Activated naive CD8-positive, alpha-beta T cell treated with anti-CD3 and anti-CD28 coated beads, Interleukin-2, amount 10 ng/mL, durations not matched to agents 7 days and 5 days (primary cell): Measurements from ENCODE around the gene PRKCH. TPM values are rescaled to one million over a fixed set of nuclear protein-coding genes. Genes with fewer than 3 reads are reported as not detected.
A peak's percentile ranks its signal among the peaks of the same experiment; 100 is the strongest.
"Not testable (repeated sequence)": the region's sequence is repeated elsewhere in the genome, so short reads cannot be mapped to it uniquely, and the experiment has no call there.

Experiments used
- ATAC-seq: fragments of 150-1000 bp; cut with Tn5 transposase; one replicate; pipeline ENCODE4 v1.10.0; 2021; ENCODE audit warnings: low read depth, moderate library complexity
- POLR2A ChIA-PET: fragments of 350-600 bp; sonication (Branson Sonifier 250); formaldehyde crosslinking; loops from one replicate; lab custom pipeline; 2021; ENCODE audit warnings: antibody characterized with exemption; lab: Charles Lee
- DNase-seq: peaks from one replicate; pipeline ENCODE4 v3.0.0; 2021
- H3K27ac Mint-ChIP-seq: one replicate; pipeline ENCODE4 v1.8.0; 2022; ENCODE audit warnings: mild to moderate bottlenecking, mixed read lengths
- H3K27me3 Mint-ChIP-seq: one replicate; pipeline ENCODE4 v1.8.0; 2022; ENCODE audit warnings: mild to moderate bottlenecking, moderate library complexity, mixed read lengths
- H3K36me3 Mint-ChIP-seq: one replicate; pipeline ENCODE4 v1.8.0; 2021; ENCODE audit warnings: mild to moderate bottlenecking, mixed read lengths
- H3K4me1 Mint-ChIP-seq: one replicate; pipeline ENCODE4 v1.8.0; 2021; ENCODE audit warnings: mixed read lengths
- H3K4me3 Mint-ChIP-seq: one replicate; pipeline ENCODE4 v1.8.0; 2022; ENCODE audit warnings: mild to moderate bottlenecking, moderate library complexity, mixed read lengths
- H3K9me3 Mint-ChIP-seq: one replicate; pipeline ENCODE4 v1.8.0; 2021; ENCODE audit warnings: mixed read lengths
- total RNA-seq, 2 experiments: library from RNA; stranded (reverse); gene quantifications; one replicate each; pipeline ENCODE4 v1.2.3, GENCODE V29; 2021

Gene PRKCH
- total RNA-seq, 2 experiments from 2014 or later: 318 TPM

- peaks cover 86% of the 10 kb centered on the region for H3K4me1 Mint-ChIP-seq
- POLR2A ChIA-PET: interaction anchor here (0.6 kb wide), 1 partner anchor 178 kb away, joined by 3 read pairs; no protein-coding TSS in a partner anchor
- no peaks in the 10 kb centered on the region for H3K27me3 Mint-ChIP-seq
- peak overlapping the region; percentile 54 for H3K4me3 Mint-ChIP-seq
- no peaks in the 10 kb centered on the region for H3K9me3 Mint-ChIP-seq
- no peak for ATAC-seq
- peak overlapping the region; percentile 86 for H3K27ac Mint-ChIP-seq
- no peak for DNase-seq
- peaks cover 53% of the 10 kb centered on the region for H3K36me3 Mint-ChIP-seq
These were observed 207.2 kb downstream of the PRKCH start for GRCh38 chr14:61528591-61529021.

GRCh38 chr14:61529360-61529759 is 208.0 kb downstream of the PRKCH start:
- H3K27ac Mint-ChIP-seq: not testable (repeated sequence)

GRCh38 chr14:61530296-61530695 is 208.9 kb downstream of the PRKCH start:
- ATAC-seq (no peak), DNase-seq (no peak)
- Mint-ChIP-seq H3K27ac (peak overlapping the region; percentile 58), H3K9me3 (no peaks in the 10 kb centered on the region), H3K4me1 (peaks cover 83% of the 10 kb centered on the region), H3K4me3 (no peak overlapping the region), H3K27me3 (no peaks in the 10 kb centered on the region), H3K36me3 (peaks cover 66% of the 10 kb centered on the region)
- POLR2A ChIA-PET: no interaction called here

More at GRCh38 chr14:61529360-61529759, 208.0 kb downstream of the PRKCH start:
- DNase-seq, ATAC-seq, H3K9me3 Mint-ChIP-seq, H3K27me3 Mint-ChIP-seq, POLR2A ChIA-PET, H3K4me3 Mint-ChIP-seq: not testable (repeated sequence)
- peaks cover 86% of the 10 kb centered on the region for H3K4me1 Mint-ChIP-seq
- H3K36me3 Mint-ChIP-seq: peaks cover 58% of the 10 kb centered on the region

GRCh38 chr14:61530896-61531295 is 209.5 kb downstream of the PRKCH start:
- Mint-ChIP-seq H3K4me3 (no peak overlapping the region), H3K27ac (peak overlapping the region; percentile 58), H3K4me1 (peaks cover 81% of the 10 kb centered on the region), H3K36me3 (peaks cover 70% of the 10 kb centered on the region), H3K9me3 (no peaks in the 10 kb centered on the region), H3K27me3 (no peaks in the 10 kb centered on the region)
- ATAC-seq: no peak
- POLR2A ChIA-PET: no interaction called here
- DNase-seq: no peak

- H3K27me3 Mint-ChIP-seq: no peaks in the 10 kb centered on the region
- no peaks in the 10 kb centered on the region for H3K9me3 Mint-ChIP-seq
- H3K27ac Mint-ChIP-seq: no peak overlapping the region
- POLR2A ChIA-PET: no interaction called here
- peaks cover 79% of the 10 kb centered on the region for H3K4me1 Mint-ChIP-seq
- peaks cover 73% of the 10 kb centered on the region for H3K36me3 Mint-ChIP-seq
- DNase-seq (no peak), ATAC-seq (no peak)
- H3K4me3 Mint-ChIP-seq: no peak overlapping the region
These were observed 210.2 kb downstream of the PRKCH start for GRCh38 chr14:61531465-61532122.

GRCh38 chr14:61532123-61532505 is 210.7 kb downstream of the PRKCH start:
- Mint-ChIP-seq H3K27me3 (no peaks in the 10 kb centered on the region), H3K36me3 (peaks cover 75% of the 10 kb centered on the region)

GRCh38 chr14:61532763-61533162 is 211.4 kb downstream of the PRKCH start:
- Mint-ChIP-seq H3K36me3 (peaks cover 72% of the 10 kb centered on the region), H3K4me1 (peaks cover 77% of the 10 kb centered on the region), H3K27ac (no peak overlapping the region), H3K4me3 (no peak overlapping the region), H3K27me3 (no peaks in the 10 kb centered on the region), H3K9me3 (no peaks in the 10 kb centered on the region)
- ATAC-seq: no peak
- DNase-seq: no peak
- POLR2A ChIA-PET: interaction anchor here (1.1 to 1.2 kb wide), 2 partner anchors 162 to 229 kb away, joined by 4 read pairs; partner anchors contain the start of genes HIF1A and SNAPC1

More at GRCh38 chr14:61532123-61532505, 210.7 kb downstream of the PRKCH start:
- DNase-seq: no peak
- Mint-ChIP-seq H3K4me3 (no peak overlapping the region), H3K9me3 (no peaks in the 10 kb centered on the region), H3K27ac (no peak overlapping the region), H3K4me1 (peaks cover 78% of the 10 kb centered on the region)
- POLR2A ChIA-PET: interaction anchor here (1.2 kb wide), 1 partner anchor 230 kb away, joined by 4 read pairs; the partner anchor contains the start of gene SNAPC1
- no peak for ATAC-seq

- POLR2A ChIA-PET: interaction anchor here (1.1 kb wide), 1 partner anchor 161 kb away, joined by 4 read pairs; the partner anchor contains the start of gene HIF1A
- Mint-ChIP-seq H3K4me3 (no peak overlapping the region), H3K4me1 (peaks cover 77% of the 10 kb centered on the region), H3K27me3 (no peaks in the 10 kb centered on the region), H3K27ac (peak overlapping the region; percentile 69), H3K9me3 (no peaks in the 10 kb centered on the region), H3K36me3 (peaks cover 67% of the 10 kb centered on the region)
- DNase-seq (no peak), ATAC-seq (no peak)
These were observed 212.3 kb downstream of the PRKCH start for GRCh38 chr14:61533513-61534255.

- H3K27me3 Mint-ChIP-seq: no peaks in the 10 kb centered on the region
- peaks cover 77% of the 10 kb centered on the region for H3K4me1 Mint-ChIP-seq
- H3K4me3 Mint-ChIP-seq: no peak overlapping the region
- DNase-seq (no peak), ATAC-seq (no peak)
- POLR2A ChIA-PET: interaction anchor here (1.0 to 1.5 kb wide), 2 partner anchors 10 to 54 kb away, joined by 3 read pairs; no protein-coding TSS in a partner anchor
- no peaks in the 10 kb centered on the region for H3K9me3 Mint-ChIP-seq
- peaks cover 66% of the 10 kb centered on the region for H3K36me3 Mint-ChIP-seq
- no peak overlapping the region for H3K27ac Mint-ChIP-seq
These were observed 213.7 kb downstream of the PRKCH start for GRCh38 chr14:61535032-61535431.

GRCh38 chr14:61535458-61535857 is 214.1 kb downstream of the PRKCH start:
- POLR2A ChIA-PET: interaction anchor here (1.0 to 1.5 kb wide), 2 partner anchors 10 to 55 kb away, joined by 3 read pairs; no protein-coding TSS in a partner anchor
- H3K4me1 Mint-ChIP-seq: peaks cover 74% of the 10 kb centered on the region
- no peak for ATAC-seq
- no peak overlapping the region for H3K4me3 Mint-ChIP-seq
- H3K9me3 Mint-ChIP-seq: no peaks in the 10 kb centered on the region
- no peak overlapping the region for H3K27ac Mint-ChIP-seq
- H3K36me3 Mint-ChIP-seq: peaks cover 65% of the 10 kb centered on the region
- no peak for DNase-seq
- no peaks in the 10 kb centered on the region for H3K27me3 Mint-ChIP-seq

- H3K4me3 Mint-ChIP-seq: no peak overlapping the region
- DNase-seq: no peak
- no peaks in the 10 kb centered on the region for H3K27me3 Mint-ChIP-seq
- H3K36me3 Mint-ChIP-seq: peaks cover 72% of the 10 kb centered on the region
- peaks cover 65% of the 10 kb centered on the region for H3K4me1 Mint-ChIP-seq
- H3K9me3 Mint-ChIP-seq: no peaks in the 10 kb centered on the region
- H3K27ac Mint-ChIP-seq: peak overlapping the region; percentile 42
- POLR2A ChIA-PET: interaction anchor here (1.4 kb wide), 1 partner anchor 10 kb away, joined by 4 read pairs; no protein-coding TSS in a partner anchor
- ATAC-seq: no peak
These were observed 215.5 kb downstream of the PRKCH start for GRCh38 chr14:61536661-61537562.

GRCh38 chr14:61537563-61538463 is 216.4 kb downstream of the PRKCH start:
- peak overlapping the region; percentile 42 for H3K27ac Mint-ChIP-seq
- H3K9me3 Mint-ChIP-seq: no peaks in the 10 kb centered on the region
- POLR2A ChIA-PET: interaction anchor here (1.4 kb wide), 1 partner anchor 11 kb away, joined by 4 read pairs; no protein-coding TSS in a partner anchor
- ATAC-seq (no peak), DNase-seq (no peak)
- peaks cover 60% of the 10 kb centered on the region for H3K4me1 Mint-ChIP-seq
- H3K27me3 Mint-ChIP-seq: no peaks in the 10 kb centered on the region
- peak overlapping the region; percentile 26 for H3K4me3 Mint-ChIP-seq
- H3K36me3 Mint-ChIP-seq: peaks cover 70% of the 10 kb centered on the region
